GM12878 (cell line): ENCODE data around the gene STX4. TPM values are rescaled to one million over a fixed set of nuclear protein-coding genes. Genes with fewer than 3 reads are reported as not detected.

Source experiments
- ATAC-seq: fragments of 200-7000 bp; cut with Tn5 transposase; 3 replicates; pipeline ENCODE4 v1.9.1; 2020; ENCODE audit warnings: mild to moderate bottlenecking, moderate library complexity
- BruUV-seq: library from RNA; stranded (reverse); fragments of 400-500 nt; replicated peaks from 2 replicates; lab custom pipeline; 2021; lab: Mats Ljungman, UMichigan
- CTCF ChIA-PET: fragments of 300-600 bp; sonication (Branson Sonifier 250); formaldehyde crosslinking; extraction: SDS; loops from one replicate; lab custom pipeline; 2021; ENCODE audit warnings: inconsistent platforms; lab: Yijun Ruan, JAX
- POLR2A ChIA-PET: fragments of 350-600 bp; formaldehyde crosslinking; extraction: SDS; loops from one replicate; lab custom pipeline; 2021; ENCODE audit warnings: inconsistent platforms; lab: Charles Lee
- RAD21 ChIA-PET: fragments of 300-600 bp; sonication (Branson Sonifier 250); formaldehyde crosslinking; loops from one replicate; lab custom pipeline; 2023; ENCODE audit warnings: antibody characterized with exemption; ENCODE audit not compliant: unreplicated experiment; lab: Charles Lee
- SMC1A ChIA-PET: fragments of 300-600 bp; sonication (Branson Sonifier 250); formaldehyde crosslinking; loops from one replicate; lab custom pipeline; 2023; ENCODE audit not compliant: unreplicated experiment, uncharacterized antibody; lab: Charles Lee
- DNase-seq: peaks from one replicate; pipeline ENCODE4 v3.0.0-alpha.2; 2011; ENCODE audit warnings: low read depth, low spot score
- FAIRE-seq: peaks from 3 replicates; lab custom pipeline; 2011; peaks lifted over from hg19 to GRCh38; lab: Jason Lieb, UNC
- H2AFZ ChIP-seq: 2 replicates; pipeline ENCODE4 v1.6.0; 2011; ENCODE audit warnings: low read depth, low read length, control low read depth; ENCODE audit not compliant: control insufficient read depth
- H3K27ac ChIP-seq: 2 replicates; pipeline ENCODE4 v1.5.1; 2011; ENCODE audit warnings: control low read depth; ENCODE audit not compliant: control insufficient read depth, insufficient read depth
- H3K27me3 ChIP-seq, 2 experiments: replicated peaks in 1 of 2; 2 replicates each; pipeline versions ENCODE4 v1.6.0 to v1.6.1; 2011; ENCODE audit warnings: low read length in 1 of 2; ENCODE audit not compliant: control insufficient read depth in 2 of 2, insufficient read depth in 2 of 2
- H3K36me3 ChIP-seq, 2 experiments: 2 replicates each; pipeline ENCODE4 v1.5.1; 2011; ENCODE audit warnings: low read length in 1 of 2; ENCODE audit not compliant: control insufficient read depth in 2 of 2, insufficient read depth in 2 of 2
- H3K4me1 ChIP-seq: 2 replicates; pipeline ENCODE4 v1.6.1; 2011; ENCODE audit warnings: mild to moderate bottlenecking, low read length, moderate library complexity, mixed read lengths; ENCODE audit not compliant: control insufficient read depth, insufficient read depth
- H3K4me2 ChIP-seq: 2 replicates; pipeline ENCODE4 v1.6.0; 2011; ENCODE audit warnings: control low read depth; ENCODE audit not compliant: control insufficient read depth, insufficient read depth
- H3K4me3 ChIP-seq: fragments of 200-600 bp; sonication (generic); 2 replicates; pipeline ENCODE4 v1.5.1; 2016
- H3K79me2 ChIP-seq: 2 replicates; pipeline ENCODE4 v1.6.0; 2011; ENCODE audit warnings: low read length; ENCODE audit not compliant: control insufficient read depth, insufficient read depth
- H3K9ac ChIP-seq: 2 replicates; pipeline ENCODE4 v1.8.0; 2011; ENCODE audit warnings: low read length, control low read depth, mixed read lengths; ENCODE audit not compliant: control insufficient read depth, insufficient read depth
- H3K9me3 ChIP-seq: replicated peaks from 3 replicates; pipeline ENCODE4 v1.5.1; 2011; ENCODE audit warnings: mild to moderate bottlenecking, low read length; ENCODE audit not compliant: control insufficient read depth, insufficient read depth
- H4K20me1 ChIP-seq: 2 replicates; pipeline ENCODE4 v1.6.0; 2011; ENCODE audit not compliant: control insufficient read depth, insufficient read depth
- BCL11A ChIP-seq: IDR thresholded peaks from 2 replicates; pipeline ENCODE4 v1.6.1; 2011; ENCODE audit warnings: low read depth, low read length
- HCFC1 ChIP-seq: fragments of 150-350 bp; IDR thresholded peaks from 2 replicates; pipeline ENCODE4 v1.6.1; 2014; ENCODE audit warnings: low read length
- IRF4 ChIP-seq: IDR thresholded peaks from 2 replicates; pipeline ENCODE4 v1.6.1; 2011; ENCODE audit warnings: low read depth, low read length
- LARP7 ChIP-seq: fragments of 450-650 bp; IDR thresholded peaks from 2 replicates; pipeline ENCODE4 v1.6.1; 2017; ENCODE audit warnings: mild to moderate bottlenecking
- MTA2 ChIP-seq: fragments of 450-650 bp; IDR thresholded peaks from 2 replicates; pipeline ENCODE4 v1.6.1; 2016; ENCODE audit warnings: low read depth, mild to moderate bottlenecking, moderate library complexity
- MXI1 ChIP-seq: fragments of 150-350 bp; IDR thresholded peaks from 2 replicates; pipeline ENCODE4 v1.6.1; 2011; ENCODE audit warnings: low read depth, mild to moderate bottlenecking, inconsistent platforms, low read length, improper control_type of control experiment
- NFYA ChIP-seq: IDR thresholded peaks from 2 replicates; pipeline ENCODE4 v1.6.1; 2011; ENCODE audit warnings: low read depth, mild to moderate bottlenecking, low read length, improper control_type of control experiment, borderline replicate concordance
- NRF1 ChIP-seq: conservative IDR thresholded peaks from 2 replicates; pipeline ENCODE4 v1.6.1; 2011; ENCODE audit warnings: mild to moderate bottlenecking, low read depth, low read length, improper control_type of control experiment
- RAD21 ChIP-seq: IDR thresholded peaks from 2 replicates; pipeline ENCODE4 v1.6.1; 2011; ENCODE audit warnings: mild to moderate bottlenecking, low read depth, low read length, moderate library complexity; ENCODE audit not compliant: insufficient read depth
- RAD51 ChIP-seq: fragments of 450-650 bp; IDR thresholded peaks from 2 replicates; pipeline ENCODE4 v1.6.1; 2016; ENCODE audit warnings: moderate library complexity, mild to moderate bottlenecking, inconsistent platforms
- RELA ChIP-seq: fragments of 450-650 bp; IDR thresholded peaks from 2 replicates; pipeline ENCODE4 v1.8.0; 2014; ENCODE audit warnings: borderline replicate concordance; ENCODE audit not compliant: partially characterized antibody
- SMAD1 ChIP-seq: fragments of 450-650 bp; IDR thresholded peaks from 2 replicates; pipeline ENCODE4 v1.6.1; 2018; ENCODE audit warnings: mild to moderate bottlenecking, low read depth; ENCODE audit not compliant: partially characterized antibody
- SMAD5 ChIP-seq: IDR thresholded peaks from 2 replicates; pipeline ENCODE4 v1.6.1; 2016; ENCODE audit warnings: antibody characterized with exemption, low read depth
- SREBF1 ChIP-seq: IDR thresholded peaks from 2 replicates; pipeline ENCODE4 v1.6.1; 2012; ENCODE audit warnings: mild to moderate bottlenecking, low read length
- TBL1XR1 ChIP-seq: IDR thresholded peaks from 2 replicates; pipeline ENCODE4 v1.6.1; 2012; ENCODE audit warnings: low read depth, low read length, improper control_type of control experiment
- WGBS: methylation state at CpG from one replicate; pipeline ENCODE4 v1.1.6; 2016; ENCODE audit warnings: low lambda C conversion rate; ENCODE audit not compliant: insufficient replicate concordance, insufficient coverage; ENCODE audit errors: missing lambda C conversion rate; 5-methylcytosine and 5-hydroxymethylcytosine counted together
- in situ Hi-C: fragments of 300-500 bp; cut with MboI; formaldehyde crosslinking; loops from 9 replicates; pipeline ENCODE4 v1.14.3; 2018; ENCODE audit warnings: mixed read lengths
- intact Hi-C: fragments of 100-400 bp; cut with micrococcal nuclease; formaldehyde crosslinking; loops from one replicate; pipeline ENCODE4 v1.14.2; 2022; ENCODE audit not compliant: unreplicated experiment
- polyA plus RNA-seq, 11 experiments: library from polyadenylated mRNA; depleted of rRNA in 4 of 11; unstranded in 6 of 11; stranded (reverse) in 5 of 11; fragments of >200 nt; fragmentation: Nextera tagmentation in 4 of 11; fragmentation: Illumina TruSeq in 1 of 11; extraction: Ambion mirVana in 4 of 11; extraction: Trizol in 1 of 11; gene quantifications; 1 replicate in 1 of 11; 2 replicates in 10 of 11; pipeline versions ENCODE4 v1.2.1 to v1.2.3, GENCODE V29; 2011 to 2016; ENCODE audit warnings: inconsistent platforms in 2 of 11, missing spikeins in 2 of 11, low read depth in 1 of 11
- total RNA-seq, 4 experiments: library from RNA; depleted of rRNA in 3 of 4; stranded (reverse); fragments of >200 nt in 3 of 4; fragmentation: Illumina TruSeq in 1 of 4; extraction: Trizol in 1 of 4; gene quantifications; 2 replicates each; pipeline versions ENCODE4 v1.2.1 to v1.2.3, GENCODE V29; 2013 to 2021
- TF ChIP-seq, protein P1 (sequence below): IDR thresholded peaks from 2 replicates; pipeline ENCODE4 v1.6.1; 2011; ENCODE audit warnings: mild to moderate bottlenecking, low read depth, low read length, moderate library complexity; ENCODE audit not compliant: insufficient replicate concordance
- TF ChIP-seq, protein P2 (sequence below): fragments of 450-650 bp; formaldehyde crosslinking; IDR thresholded peaks from 2 replicates; pipeline ENCODE4 v1.5.0; 2022; ENCODE audit warnings: mild to moderate bottlenecking, missing genetic modification characterization

Gene STX4
- total and polyA plus RNA-seq, 10 of the 15 experiments (the other 5 are each of a cell fraction or from before 2014, with no cell fraction given): 3.3 to 37.6 (median 22.6) TPM

DNA sequence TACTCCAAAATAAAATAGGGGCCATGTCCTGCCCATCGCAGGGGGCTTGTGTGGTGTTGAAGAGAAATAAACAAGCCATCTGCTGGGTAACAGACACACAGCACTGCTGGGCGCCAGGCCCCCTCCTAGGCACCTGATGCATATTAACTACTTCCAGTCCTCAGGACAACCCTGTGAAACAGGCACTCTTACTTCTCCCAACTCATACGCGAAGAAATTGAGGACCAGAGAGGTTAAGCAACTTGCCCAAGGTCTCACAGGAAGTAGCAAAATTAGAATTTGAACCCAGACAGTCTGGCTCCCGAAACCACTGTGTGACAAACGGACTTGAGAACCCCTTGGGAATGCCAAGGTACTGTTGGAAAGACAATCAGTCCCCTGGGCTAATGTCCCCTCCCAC lies 25.7 kb upstream of the STX4 start:
- H3K27me3 ChIP-seq: peaks cover 3 to 10% of the 10 kb centered on the region in 2 experiments
- H3K79me2 ChIP-seq: no peaks in the 10 kb centered on the region
- no peak overlapping the region for H3K4me2 ChIP-seq
- ATAC-seq (no peak), DNase-seq (no peak), FAIRE-seq (no peak)
- no peak overlapping the region for H3K27ac ChIP-seq
- H3K36me3 ChIP-seq: no peaks in the 10 kb centered on the region
- POLR2A ChIA-PET: no interaction called here
- intact Hi-C loops (no loop called here), in situ Hi-C loops (no loop called here)
- TF ChIP-seq SMAD5 (no peak), LARP7 (no peak), RAD51 (no peak), BCL11A (no peak), SREBF1 (no peak), MTA2 (no peak), TBL1XR1 (no peak), NFYA (no peak), IRF4 (no peak), SMAD1 (no peak), MXI1 (no peak), RELA (no peak), HCFC1 (no peak), NRF1 (no peak), RAD21 (no peak)
- TF ChIP-seq, protein P1, sequence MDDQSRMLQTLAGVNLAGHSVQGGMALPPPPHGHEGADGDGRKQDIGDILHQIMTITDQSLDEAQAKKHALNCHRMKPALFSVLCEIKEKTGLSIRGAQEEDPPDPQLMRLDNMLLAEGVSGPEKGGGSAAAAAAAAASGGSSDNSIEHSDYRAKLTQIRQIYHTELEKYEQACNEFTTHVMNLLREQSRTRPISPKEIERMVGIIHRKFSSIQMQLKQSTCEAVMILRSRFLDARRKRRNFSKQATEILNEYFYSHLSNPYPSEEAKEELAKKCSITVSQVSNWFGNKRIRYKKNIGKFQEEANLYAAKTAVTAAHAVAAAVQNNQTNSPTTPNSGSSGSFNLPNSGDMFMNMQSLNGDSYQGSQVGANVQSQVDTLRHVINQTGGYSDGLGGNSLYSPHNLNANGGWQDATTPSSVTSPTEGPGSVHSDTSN: no peak
- TF ChIP-seq, protein P2, sequence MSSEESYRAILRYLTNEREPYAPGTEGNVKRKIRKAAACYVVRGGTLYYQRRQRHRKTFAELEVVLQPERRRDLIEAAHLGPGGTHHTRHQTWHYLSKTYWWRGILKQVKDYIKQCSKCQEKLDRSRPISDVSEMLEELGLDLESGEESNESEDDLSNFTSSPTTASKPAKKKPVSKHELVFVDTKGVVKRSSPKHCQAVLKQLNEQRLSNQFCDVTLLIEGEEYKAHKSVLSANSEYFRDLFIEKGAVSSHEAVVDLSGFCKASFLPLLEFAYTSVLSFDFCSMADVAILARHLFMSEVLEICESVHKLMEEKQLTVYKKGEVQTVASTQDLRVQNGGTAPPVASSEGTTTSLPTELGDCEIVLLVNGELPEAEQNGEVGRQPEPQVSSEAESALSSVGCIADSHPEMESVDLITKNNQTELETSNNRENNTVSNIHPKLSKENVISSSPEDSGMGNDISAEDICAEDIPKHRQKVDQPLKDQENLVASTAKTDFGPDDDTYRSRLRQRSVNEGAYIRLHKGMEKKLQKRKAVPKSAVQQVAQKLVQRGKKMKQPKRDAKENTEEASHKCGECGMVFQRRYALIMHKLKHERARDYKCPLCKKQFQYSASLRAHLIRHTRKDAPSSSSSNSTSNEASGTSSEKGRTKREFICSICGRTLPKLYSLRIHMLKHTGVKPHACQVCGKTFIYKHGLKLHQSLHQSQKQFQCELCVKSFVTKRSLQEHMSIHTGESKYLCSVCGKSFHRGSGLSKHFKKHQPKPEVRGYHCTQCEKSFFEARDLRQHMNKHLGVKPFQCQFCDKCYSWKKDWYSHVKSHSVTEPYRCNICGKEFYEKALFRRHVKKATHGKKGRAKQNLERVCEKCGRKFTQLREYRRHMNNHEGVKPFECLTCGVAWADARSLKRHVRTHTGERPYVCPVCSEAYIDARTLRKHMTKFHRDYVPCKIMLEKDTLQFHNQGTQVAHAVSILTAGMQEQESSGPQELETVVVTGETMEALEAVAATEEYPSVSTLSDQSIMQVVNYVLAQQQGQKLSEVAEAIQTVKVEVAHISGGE (CRISPR knock-in tag): no peak
- H4K20me1 ChIP-seq: no peaks in the 10 kb centered on the region
- SMC1A ChIA-PET: no interaction called here
- BruUV-seq: no TSS peak
- RAD21 ChIA-PET: no interaction called here
- H3K9ac ChIP-seq: no peak overlapping the region
- H3K9me3 ChIP-seq: no peaks in the 10 kb centered on the region
- 37% methylated on average over 6 of the region's 6 CpGs for WGBS
- no peak overlapping the region for H3K4me3 ChIP-seq
- CTCF ChIA-PET: interaction anchor here (1.5 kb wide), 1 partner anchor 22 kb away, joined by 4 read pairs; no protein-coding TSS in a partner anchor
- H2AFZ ChIP-seq: no peak overlapping the region
- H3K4me1 ChIP-seq: no peaks in the 10 kb centered on the region
